ENCODE results near the gene ZNF175.
A peak's percentile ranks its signal among the peaks of the same experiment; 100 is the strongest.

ZNF175 gene

GRCh38 chr19:51550848-51551672, 20.0 kb upstream of the ZNF175 start:
- DNase-seq: no peak

- no peak for DNase-seq
Observed at GRCh38 chr19:51551673-51552432, 19.2 kb upstream of the ZNF175 start.

GRCh38 chr19:51552608-51552995, 18.5 kb upstream of the ZNF175 start:
- no peak for DNase-seq

- peak; percentile 26 for DNase-seq
Observed at GRCh38 chr19:51552996-51553725, 17.9 kb upstream of the ZNF175 start.

GRCh38 chr19:51559240-51559639, 11.8 kb upstream of the ZNF175 start:
- no peak for DNase-seq

- DNase-seq: no peak
Observed at GRCh38 chr19:51560339-51560738, 10.7 kb upstream of the ZNF175 start.

- DNase-seq: no peak
Observed at GRCh38 chr19:51564791-51565190, 6.3 kb upstream of the ZNF175 start.

GRCh38 chr19:51565583-51565982, 5.5 kb upstream of the ZNF175 start:
- DNase-seq: no peak

GRCh38 chr19:51566489-51567100, 4.5 kb upstream of the ZNF175 start:
- DNase-seq: no peak

- DNase-seq: no peak
Observed at GRCh38 chr19:51567583-51567982, 3.5 kb upstream of the ZNF175 start.

GRCh38 chr19:51568456-51568855, 2.6 kb upstream of the ZNF175 start:
- DNase-seq: no peak

- DNase-seq: no peak
Observed at GRCh38 chr19:51571599-51571998, 516 bp downstream of the ZNF175 start.

GRCh38 chr19:51572410-51572809, 1.3 kb downstream of the ZNF175 start:
- no peak for DNase-seq

GRCh38 chr19:51572908-51573307, 1.8 kb downstream of the ZNF175 start:
- no peak for DNase-seq

GRCh38 chr19:51573331-51573730, 2.2 kb downstream of the ZNF175 start:
- DNase-seq: no peak

GRCh38 chr19:51576850-51577249, 5.8 kb downstream of the ZNF175 start:
- DNase-seq: peak; percentile 52

GRCh38 chr19:51586103-51586728, 15.1 kb downstream of the ZNF175 start:
- no peak for DNase-seq

- DNase-seq: no peak
Observed at GRCh38 chr19:51586799-51587198, 15.7 kb downstream of the ZNF175 start.

- DNase-seq: no peak
Observed at GRCh38 chr19:51587264-51588191, 16.4 kb downstream of the ZNF175 start.

- no peak for DNase-seq
Observed at GRCh38 chr19:51589511-51589910, 18.4 kb downstream of the ZNF175 start.

GRCh38 chr19:51590441-51590840, 19.4 kb downstream of the ZNF175 start:
- no peak for DNase-seq
